ENCODE data around the gene TRPM4.

The TRPM4 gene

DNA sequence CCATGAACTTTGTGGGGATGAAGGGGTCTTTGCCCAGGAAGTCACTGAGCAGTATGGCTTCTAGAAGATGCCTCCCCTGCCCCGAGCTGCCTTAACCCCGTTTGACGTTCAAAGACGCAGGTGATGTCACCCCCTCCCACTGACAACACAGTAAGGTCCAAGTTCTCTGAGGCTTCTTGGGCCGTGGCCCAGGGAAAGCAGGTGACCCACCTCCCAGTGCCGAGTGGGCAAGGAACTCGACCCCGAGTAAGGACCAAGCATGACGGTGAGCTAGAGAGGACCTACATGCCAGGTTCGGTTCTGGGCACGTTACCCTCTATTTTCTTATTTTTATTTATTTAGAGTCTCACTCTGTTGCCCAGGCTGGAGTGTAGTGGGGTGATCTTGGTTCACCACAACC lies 86.1 kb downstream of the TRPM4 start:
- no peak for DNase-seq

DNA sequence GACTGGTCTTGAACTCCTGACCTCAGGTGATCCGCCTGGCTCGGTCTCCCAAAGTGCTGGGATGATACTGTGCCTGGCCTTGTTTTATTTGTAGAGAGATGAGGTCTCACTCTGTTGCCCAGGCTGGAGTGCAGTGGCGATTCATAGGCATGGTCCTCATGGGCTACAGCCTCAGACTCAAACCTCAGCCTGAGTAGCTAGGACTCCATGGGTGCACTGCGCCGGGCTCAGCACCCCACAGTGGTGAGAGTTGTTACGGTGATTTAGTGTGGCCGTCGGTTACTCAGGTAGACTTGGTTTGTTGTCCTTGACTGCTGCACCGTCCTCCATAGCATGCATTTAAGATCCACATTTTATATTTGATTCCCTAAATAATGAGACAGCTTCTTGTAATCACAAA lies 86.7 kb downstream of the TRPM4 start:
- DNase-seq: no peak

DNA sequence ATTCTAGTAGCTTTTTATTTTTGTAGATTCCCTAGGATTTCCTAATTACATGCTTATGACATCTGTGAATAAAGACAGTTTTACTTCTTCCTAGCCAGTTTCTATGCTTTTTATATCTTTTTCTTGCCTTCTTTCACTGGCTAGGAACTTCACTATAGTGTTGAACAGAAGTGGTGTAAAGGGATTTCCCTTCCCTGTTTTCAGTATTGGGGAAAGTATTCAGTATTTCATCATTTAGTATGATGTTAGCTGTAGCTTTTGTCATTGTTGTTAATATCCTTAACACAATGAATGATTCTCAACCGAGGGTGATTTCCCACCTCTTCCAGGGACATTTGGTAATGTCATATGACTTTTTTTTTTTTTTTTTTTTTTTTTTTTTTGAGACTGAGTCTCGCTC lies 90.1 kb downstream of the TRPM4 start:
- no peak for DNase-seq

DNA sequence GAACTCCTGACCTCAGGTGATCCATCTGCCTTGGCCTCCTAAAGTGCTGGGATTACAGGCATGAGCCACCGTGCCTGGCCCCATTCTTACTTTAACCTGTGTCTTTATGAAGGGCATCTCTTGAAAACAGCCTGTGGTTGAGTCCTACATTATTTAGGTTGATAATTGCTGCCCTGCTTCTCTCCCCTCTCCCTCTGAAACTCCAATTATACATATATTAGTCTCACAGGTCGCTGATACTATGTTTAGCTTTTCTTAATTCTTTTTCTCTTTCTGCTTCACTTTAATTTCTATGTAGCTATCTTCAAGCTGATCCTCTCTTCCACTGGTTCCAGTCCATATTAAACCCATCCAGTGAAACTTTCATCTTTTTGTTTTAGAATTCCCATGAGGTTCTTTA lies 92.3 kb downstream of the TRPM4 start:
- no peak for DNase-seq

DNA sequence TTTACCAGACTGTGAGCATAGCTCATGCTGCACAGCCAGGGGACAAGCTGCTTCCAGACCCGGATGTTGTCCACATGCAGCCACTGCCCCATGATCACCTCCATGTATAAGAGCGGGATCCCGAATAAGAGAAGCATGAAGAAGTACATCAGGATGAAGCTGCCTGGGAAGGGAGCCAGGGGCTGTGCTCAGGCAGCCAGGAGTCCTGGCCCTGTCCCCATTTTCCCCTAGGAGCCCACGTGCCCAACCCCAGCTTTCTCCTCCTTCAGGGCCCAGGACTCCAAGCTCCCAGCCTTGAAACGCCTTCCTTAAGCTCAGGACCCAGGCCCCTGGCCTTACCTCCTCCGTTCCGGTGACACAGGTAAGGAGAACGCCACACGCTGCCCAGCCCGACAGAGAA lies 98.1 kb downstream of the TRPM4 start:
- no peak for DNase-seq

DNA sequence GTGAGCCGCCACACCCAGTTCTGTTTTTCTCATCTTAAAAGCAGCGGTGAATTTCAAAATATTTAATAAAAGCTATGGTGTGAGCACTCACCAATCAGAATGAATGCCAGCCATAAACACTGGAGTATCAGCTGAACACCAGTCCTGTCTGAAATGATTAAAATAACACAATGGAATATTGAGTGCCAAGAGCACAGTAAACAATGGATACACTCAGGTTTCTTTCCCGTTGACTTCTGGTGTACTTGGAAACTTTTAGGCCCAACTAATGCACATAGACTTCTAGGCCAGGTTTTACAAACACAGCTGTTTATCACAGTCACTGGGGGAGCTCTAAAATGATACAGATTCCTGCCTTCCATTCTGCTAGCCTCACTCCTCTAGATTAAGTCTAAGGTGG lies 99.1 kb downstream of the TRPM4 start:
- no peak for DNase-seq

Data from activated CD4-positive, alpha-beta T cell treated with anti-CD3 and anti-CD28 coated beads, Interleukin-2, amount 50 U/mL, for 4 hours (primary cell).